Gastroesophageal sphincter (tissue), 4 donors: Measurements from ENCODE around the gene LTB4R. TPM values are rescaled to one million over a fixed set of nuclear protein-coding genes. Genes with fewer than 3 reads are reported as not detected.

Experiments
- ATAC-seq: fragments of 150-250 bp; one replicate; pipeline ENCODE4 v1.9.1; 2016; ENCODE audit warnings: mild to moderate bottlenecking, moderate library complexity
- H3K27ac ChIP-seq, 4 donors: fragments of 200-600 bp; sonication (generic) in 3 of 4; 1 replicate in 3 of 4; 2 replicates in 1 of 4; pipeline ENCODE4 v1.5.1; 2016 to 2019
- H3K27me3 ChIP-seq: fragments of 200-600 bp; sonication (generic); one replicate; pipeline ENCODE4 v1.5.1; 2019
- H3K36me3 ChIP-seq, 2 donors: fragments of 200-600 bp; sonication (generic); one replicate each; pipeline ENCODE4 v1.5.1; 2019; ENCODE audit warnings: control low read depth in 1 of 2
- H3K4me1 ChIP-seq, 3 donors: fragments of 200-600 bp; sonication (generic); 1 replicate in 2 of 3; 2 replicates in 1 of 3; pipeline ENCODE4 v1.5.1; 2016 to 2019; ENCODE audit warnings: control low read depth in 2 of 3
- H3K4me3 ChIP-seq, 2 donors: fragments of 200-600 bp; sonication (generic); one replicate each; pipeline ENCODE4 v1.5.1; 2019; ENCODE audit warnings: mild to moderate bottlenecking in 1 of 2, moderate library complexity in 1 of 2
- H3K9me3 ChIP-seq, 3 donors: fragments of 200-600 bp; sonication (generic); one replicate each; pipeline ENCODE4 v1.5.1; 2017 to 2019; ENCODE audit warnings: control low read depth in 2 of 3
- CTCF ChIP-seq, 4 experiments: fragments of 200-600 bp in 2 of 4; fragments of 450-650 bp in 2 of 4; sonication (generic) in 1 of 4; IDR thresholded peaks; one replicate each; pipeline ENCODE4 v1.5.1; 2017 to 2019; ENCODE audit warnings: antibody characterized with exemption in 4 of 4, mild to moderate bottlenecking in 2 of 4, moderate library complexity in 2 of 4
- EP300 ChIP-seq: sonication (generic); formaldehyde crosslinking; IDR thresholded peaks from one replicate; pipeline ENCODE4 v1.6.1; 2017; ENCODE audit warnings: antibody characterized with exemption, mild to moderate bottlenecking
- POLR2A ChIP-seq, 2 donors: fragments of 450-650 bp; IDR thresholded peaks; one replicate each; pipeline ENCODE4 v1.6.1; 2017; ENCODE audit warnings: antibody characterized with exemption in 2 of 2, mild to moderate bottlenecking in 2 of 2, moderate library complexity in 1 of 2
- POLR2AphosphoS5 ChIP-seq: sonication (generic); formaldehyde crosslinking; IDR thresholded peaks from one replicate; pipeline ENCODE4 v1.6.1; 2017; ENCODE audit warnings: antibody characterized with exemption
- WGBS, 2 donors: methylation state at CpG; one replicate each; pipeline ENCODE4 v1.1.5; 2018; ENCODE audit warnings: low coverage in 1 of 2; 5-methylcytosine and 5-hydroxymethylcytosine counted together
- total RNA-seq, 4 donors: library from RNA; depleted of rRNA; stranded (reverse); fragments of >200 nt; gene quantifications; one replicate each; pipeline ENCODE4 v1.1.0, GENCODE V29; 2016

Gene LTB4R
- total RNA-seq, 4 donors from 2014 or later = 3.0 to 4.2 (median 3.4) TPM

- 90 to 100% methylated on average over 2 of the region's 5 CpGs for WGBS, 2 donors
- Histone ChIP-seq H3K27ac (no peak overlapping the region), H3K4me1 (no peaks in the 10 kb centered on the region), H3K9me3 (no peaks in the 10 kb centered on the region), H3K36me3 (peaks cover 0 to 29% of the 10 kb centered on the region in 2 donors), H3K27me3 (no peaks in the 10 kb centered on the region), H3K4me3 (no peak overlapping the region)
- TF ChIP-seq POLR2AphosphoS5 (no peak), POLR2A (IDR thresholded peaks at IDR 0.05) (no peak), CTCF (IDR thresholded peaks at IDR 0.05) (no peak), EP300 (no peak)
- ATAC-seq = no peak
These were observed 24.3 kb upstream of the LTB4R start for GRCh38 chr14:24286996-24287395.

GRCh38 chr14:24289649-24290280 lies 21.5 kb upstream of the LTB4R start:
- Histone ChIP-seq H3K27ac (no peak overlapping the region), H3K4me3 (no peak overlapping the region), H3K36me3 (peaks cover 0 to 48% of the 10 kb centered on the region in 2 donors), H3K27me3 (no peaks in the 10 kb centered on the region), H3K9me3 (no peaks in the 10 kb centered on the region), H3K4me1 (no peaks in the 10 kb centered on the region)
- no peak for ATAC-seq
- 87 to 91% methylated on average over 4 of the region's 6 CpGs for WGBS, 2 donors
- TF ChIP-seq POLR2A (IDR thresholded peaks at IDR 0.05) (no peak), EP300 (no peak), CTCF (IDR thresholded peaks at IDR 0.05) (no peak), POLR2AphosphoS5 (no peak)

- Histone ChIP-seq H3K9me3 (no peaks in the 10 kb centered on the region), H3K4me3 (no peak overlapping the region), H3K27ac (no peak overlapping the region), H3K36me3 (peaks cover 0 to 57% of the 10 kb centered on the region in 2 donors), H3K4me1 (no peaks in the 10 kb centered on the region), H3K27me3 (no peaks in the 10 kb centered on the region)
- 54 to 73% methylated on average over 6 to 9 of the region's 9 CpGs for WGBS, 2 donors
- TF ChIP-seq POLR2AphosphoS5 = no peak
- no peak for TF ChIP-seq CTCF (IDR thresholded peaks at IDR 0.05)
- TF ChIP-seq EP300 = no peak
- TF ChIP-seq POLR2A (IDR thresholded peaks at IDR 0.05) = no peak
- no peak for ATAC-seq
These were observed 20.6 kb upstream of the LTB4R start for GRCh38 chr14:24290746-24291145.

GRCh38 chr14:24291446-24292117 lies 19.7 kb upstream of the LTB4R start:
- peaks cover 0 to 4% (median 0%) of the 10 kb centered on the region in 3 donors for H3K4me1 ChIP-seq
- no peak overlapping the region for H3K4me3 ChIP-seq
- WGBS, 2 donors = 100% methylated on average over 1 of the region's 3 CpGs
- peaks cover 0 to 64% of the 10 kb centered on the region in 2 donors for H3K36me3 ChIP-seq
- no peak overlapping the region for H3K27ac ChIP-seq
- H3K9me3 ChIP-seq = no peaks in the 10 kb centered on the region
- TF ChIP-seq POLR2AphosphoS5 (no peak), EP300 (no peak)
- no peaks in the 10 kb centered on the region for H3K27me3 ChIP-seq
- no peak for ATAC-seq

- TF ChIP-seq POLR2AphosphoS5 (no peak), POLR2A (IDR thresholded peaks at IDR 0.05) (no peak), EP300 (no peak), CTCF (IDR thresholded peaks at IDR 0.05) (no peak)
- Histone ChIP-seq H3K27ac (no peak overlapping the region), H3K4me1 (peaks cover 0 to 10% (median 0%) of the 10 kb centered on the region in 3 donors), H3K9me3 (no peaks in the 10 kb centered on the region), H3K36me3 (peaks cover 0 to 64% of the 10 kb centered on the region in 2 donors), H3K27me3 (no peaks in the 10 kb centered on the region), H3K4me3 (no peak overlapping the region)
- no peak for ATAC-seq
- 90 to 100% methylated on average over 1 to 2 of the region's 11 CpGs for WGBS, 2 donors
These were observed 19.0 kb upstream of the LTB4R start for GRCh38 chr14:24292118-24292807.
